Rectal smooth muscle tissue (tissue), 1 donor: Measurements from ENCODE around the gene RAPGEF4.

Experiments
- H3K27ac ChIP-seq: one replicate; pipeline ENCODE4 v1.7.0; 2013; ENCODE audit warnings: low read depth, low read length, inconsistent platforms
- H3K27me3 ChIP-seq: one replicate; pipeline ENCODE4 v1.7.0; 2013; ENCODE audit warnings: low read length; ENCODE audit not compliant: control insufficient read depth, insufficient read depth
- H3K36me3 ChIP-seq: one replicate; pipeline ENCODE4 v1.7.0; 2013; ENCODE audit warnings: low read length; ENCODE audit not compliant: control insufficient read depth, insufficient read depth
- H3K4me1 ChIP-seq: one replicate; pipeline ENCODE4 v1.7.0; 2013; ENCODE audit warnings: low read length; ENCODE audit not compliant: control insufficient read depth, insufficient read depth
- H3K4me3 ChIP-seq: one replicate; pipeline ENCODE4 v1.7.0; 2013; ENCODE audit warnings: low read length
- H3K9ac ChIP-seq: one replicate; pipeline ENCODE4 v1.7.0; 2013; ENCODE audit warnings: low read length

The RAPGEF4 gene

GRCh38 chr2:172735582-172736423 is at the start of gene RAPGEF4:
Gene RAPGEF4 (plus strand): TSS chr2:172735845. CDS start chr2:172735984, 139 bp downstream.
- Histone ChIP-seq H3K27ac (no peak within 1 kb of the TSS), H3K27me3 (peaks cover 9% of the 10 kb centered on the region), H3K9ac (no peak within 1 kb of the TSS)

GRCh38 chr2:172693037-172693436 is 42.6 kb upstream of the RAPGEF4 start:
- H3K27ac ChIP-seq = no peak overlapping the region
- no peaks in the 10 kb centered on the region for H3K27me3 ChIP-seq
- no peak overlapping the region for H3K4me3 ChIP-seq
- peaks cover 7% of the 10 kb centered on the region for H3K4me1 ChIP-seq
- no peaks in the 10 kb centered on the region for H3K36me3 ChIP-seq
- H3K9ac ChIP-seq = no peak overlapping the region

More at GRCh38 chr2:172735582-172736423, at the start of gene RAPGEF4:
- Histone ChIP-seq H3K4me3 (peak within 1 kb of the TSS; percentile 21), H3K36me3 (no peaks in the 10 kb centered on the region), H3K4me1 (peaks cover 3% of the 10 kb centered on the region)

GRCh38 chr2:172693529-172694455 is 41.9 kb upstream of the RAPGEF4 start:
- peaks cover 7% of the 10 kb centered on the region for H3K4me1 ChIP-seq
- H3K9ac ChIP-seq = no peak overlapping the region
- H3K36me3 ChIP-seq = no peaks in the 10 kb centered on the region
- no peaks in the 10 kb centered on the region for H3K27me3 ChIP-seq
- H3K27ac ChIP-seq = no peak overlapping the region
- H3K4me3 ChIP-seq = no peak overlapping the region

GRCh38 chr2:172697296-172697695 is 38.3 kb upstream of the RAPGEF4 start:
- Histone ChIP-seq H3K4me3 (no peak overlapping the region), H3K9ac (no peak overlapping the region), H3K36me3 (no peaks in the 10 kb centered on the region), H3K27ac (no peak overlapping the region), H3K27me3 (no peaks in the 10 kb centered on the region), H3K4me1 (peaks cover 7% of the 10 kb centered on the region)

GRCh38 chr2:172698041-172698863 is 37.4 kb upstream of the RAPGEF4 start:
- H3K27ac ChIP-seq = no peak overlapping the region
- H3K9ac ChIP-seq = no peak overlapping the region

GRCh38 chr2:172701250-172701649 is 34.4 kb upstream of the RAPGEF4 start:
- Histone ChIP-seq H3K27me3 (no peaks in the 10 kb centered on the region), H3K4me1 (no peaks in the 10 kb centered on the region), H3K27ac (no peak overlapping the region), H3K36me3 (no peaks in the 10 kb centered on the region), H3K9ac (no peak overlapping the region), H3K4me3 (no peak overlapping the region)

More at GRCh38 chr2:172698041-172698863, 37.4 kb upstream of the RAPGEF4 start:
- Histone ChIP-seq H3K36me3 (no peaks in the 10 kb centered on the region), H3K27me3 (no peaks in the 10 kb centered on the region), H3K4me3 (no peak overlapping the region), H3K4me1 (peaks cover 7% of the 10 kb centered on the region)

GRCh38 chr2:172702451-172702850 is 33.2 kb upstream of the RAPGEF4 start:
- Histone ChIP-seq H3K27me3 (no peaks in the 10 kb centered on the region), H3K36me3 (no peaks in the 10 kb centered on the region), H3K27ac (no peak overlapping the region), H3K9ac (no peak overlapping the region), H3K4me1 (no peaks in the 10 kb centered on the region), H3K4me3 (no peak overlapping the region)

- Histone ChIP-seq H3K27me3 (no peaks in the 10 kb centered on the region), H3K27ac (no peak overlapping the region), H3K36me3 (no peaks in the 10 kb centered on the region), H3K4me3 (no peak overlapping the region), H3K9ac (no peak overlapping the region), H3K4me1 (no peaks in the 10 kb centered on the region)
Measured at GRCh38 chr2:172704072-172704936, 31.3 kb upstream of the RAPGEF4 start.

GRCh38 chr2:172705352-172705751 is 30.3 kb upstream of the RAPGEF4 start:
- no peak overlapping the region for H3K27ac ChIP-seq
- H3K36me3 ChIP-seq = no peaks in the 10 kb centered on the region
- no peaks in the 10 kb centered on the region for H3K4me1 ChIP-seq

GRCh38 chr2:172708247-172708646 is 27.4 kb upstream of the RAPGEF4 start:
- H3K36me3 ChIP-seq = no peaks in the 10 kb centered on the region
- H3K4me3 ChIP-seq = no peak overlapping the region
- H3K27me3 ChIP-seq = no peaks in the 10 kb centered on the region
- no peak overlapping the region for H3K27ac ChIP-seq
- no peak overlapping the region for H3K9ac ChIP-seq
- H3K4me1 ChIP-seq = no peaks in the 10 kb centered on the region

More at GRCh38 chr2:172705352-172705751, 30.3 kb upstream of the RAPGEF4 start:
- no peaks in the 10 kb centered on the region for H3K27me3 ChIP-seq
- no peak overlapping the region for H3K9ac ChIP-seq
- no peak overlapping the region for H3K4me3 ChIP-seq

GRCh38 chr2:172709566-172710291 is 25.9 kb upstream of the RAPGEF4 start:
- H3K27me3 ChIP-seq = no peaks in the 10 kb centered on the region
- no peak overlapping the region for H3K9ac ChIP-seq
- H3K4me3 ChIP-seq = no peak overlapping the region
- H3K27ac ChIP-seq = no peak overlapping the region
- H3K4me1 ChIP-seq = no peaks in the 10 kb centered on the region
- no peaks in the 10 kb centered on the region for H3K36me3 ChIP-seq
